HG03060 (cell line): ENCODE measurements around the gene TMEM201.

Experiments used
- ATAC-seq: cut with Tn5 transposase; IDR thresholded peaks from one replicate; pipeline ENCODE4 v1.9.1; 2021; ENCODE audit warnings: low read depth, moderate number of reproducible peaks; ENCODE audit not compliant: unreplicated experiment

Gene TMEM201

DNA sequence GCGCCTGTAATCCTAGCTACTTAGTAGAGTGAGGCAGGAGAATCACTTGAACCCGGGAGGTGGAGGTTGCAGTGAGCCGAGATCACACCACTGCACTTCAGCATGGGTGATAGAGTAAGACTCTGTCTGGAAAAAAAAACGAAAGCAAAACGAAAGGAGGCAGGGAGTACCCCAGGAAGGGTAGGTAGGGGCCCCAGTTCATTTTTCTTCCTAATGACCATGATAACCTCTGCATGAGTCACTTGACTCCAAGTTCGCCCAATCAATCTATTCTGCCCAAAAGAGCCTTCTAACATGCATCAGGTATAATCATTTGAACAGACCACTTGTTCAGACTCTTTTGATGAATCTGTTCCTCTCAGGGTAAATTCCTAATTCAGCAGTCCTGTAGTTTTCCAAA, 13.2 kb upstream of the TMEM201 start:
- no peak for ATAC-seq

DNA sequence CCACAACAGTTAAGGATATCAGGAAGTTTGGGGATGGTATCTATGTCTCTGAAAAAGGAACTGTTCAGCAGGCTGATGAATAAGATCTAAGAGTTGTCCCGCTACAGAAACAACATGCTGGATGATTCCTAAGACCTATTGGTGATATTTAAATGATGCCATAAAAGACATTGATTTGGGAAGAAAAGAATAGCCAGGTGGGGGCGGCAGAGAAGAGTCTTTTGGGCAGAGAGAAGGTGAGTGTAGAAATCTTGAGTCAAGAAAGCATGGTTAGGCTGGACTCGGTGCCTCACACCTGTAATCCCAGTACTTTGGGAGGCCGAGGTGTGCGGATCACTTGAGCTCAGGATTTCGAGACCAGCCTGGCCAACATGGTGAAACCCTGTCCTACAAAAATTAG, 11.8 kb upstream of the TMEM201 start:
- no peak for ATAC-seq

GRCh38 chr1:9577423-9577822, 11.3 kb upstream of the TMEM201 start:
- no peak for ATAC-seq

- ATAC-seq = no peak
These were observed 7.8 kb upstream of the TMEM201 start for GRCh38 chr1:9580942-9581341.

- ATAC-seq = no peak
These were observed 2.5 kb upstream of the TMEM201 start for GRCh38 chr1:9586147-9586766.

DNA sequence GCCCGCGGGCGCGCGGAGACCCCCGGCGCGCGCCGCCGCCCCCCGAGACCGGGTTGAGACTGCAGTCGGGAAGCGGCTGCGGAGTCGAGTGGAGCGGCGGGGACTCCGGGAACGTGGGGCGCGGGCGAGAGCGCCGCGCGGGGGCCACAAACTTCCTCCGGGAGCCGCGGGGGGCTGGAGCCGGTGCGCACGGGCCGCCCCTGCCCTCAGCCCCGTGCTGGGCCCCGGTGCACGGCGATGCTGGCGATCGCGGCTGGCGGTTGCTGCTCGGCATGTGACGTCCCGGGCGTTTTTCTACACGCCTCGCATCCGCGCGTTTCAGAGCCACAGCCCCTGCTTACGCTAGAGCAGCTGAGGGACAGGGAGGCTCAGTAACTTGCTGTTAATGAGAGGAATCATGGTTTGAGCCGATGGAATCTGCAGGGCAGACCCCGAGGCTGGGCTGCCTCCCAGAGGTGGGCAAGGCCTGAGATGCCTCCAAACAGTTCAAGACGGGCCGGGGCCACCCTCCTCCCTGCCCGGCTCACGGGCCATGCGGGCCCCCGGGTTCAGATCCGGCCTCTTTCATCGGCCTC, 520 bp downstream of the TMEM201 start:
- ATAC-seq = peak; percentile 18

- ATAC-seq = no peak
These were observed 1.0 kb downstream of the TMEM201 start for GRCh38 chr1:9589719-9590157.

DNA sequence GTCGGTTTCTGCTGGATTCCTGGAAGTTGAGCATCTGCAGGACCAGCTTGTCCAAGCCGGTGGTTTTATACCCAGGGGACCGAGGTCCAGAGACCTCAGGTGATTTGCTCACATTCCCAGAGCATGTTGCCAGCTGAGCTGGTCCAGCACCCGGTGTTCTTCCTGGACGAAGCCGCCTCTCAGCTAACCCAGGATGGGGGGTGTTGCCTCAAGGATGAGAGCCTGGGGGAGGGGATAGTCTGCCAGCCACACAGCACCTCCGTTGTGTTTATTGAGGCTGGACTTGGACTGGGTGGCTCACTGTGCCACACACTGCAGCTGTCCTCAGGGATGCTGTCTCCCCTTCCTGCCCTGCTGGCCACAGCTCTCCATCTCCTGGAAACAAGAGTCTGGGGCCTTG, 1.5 kb downstream of the TMEM201 start:
- no peak for ATAC-seq

DNA sequence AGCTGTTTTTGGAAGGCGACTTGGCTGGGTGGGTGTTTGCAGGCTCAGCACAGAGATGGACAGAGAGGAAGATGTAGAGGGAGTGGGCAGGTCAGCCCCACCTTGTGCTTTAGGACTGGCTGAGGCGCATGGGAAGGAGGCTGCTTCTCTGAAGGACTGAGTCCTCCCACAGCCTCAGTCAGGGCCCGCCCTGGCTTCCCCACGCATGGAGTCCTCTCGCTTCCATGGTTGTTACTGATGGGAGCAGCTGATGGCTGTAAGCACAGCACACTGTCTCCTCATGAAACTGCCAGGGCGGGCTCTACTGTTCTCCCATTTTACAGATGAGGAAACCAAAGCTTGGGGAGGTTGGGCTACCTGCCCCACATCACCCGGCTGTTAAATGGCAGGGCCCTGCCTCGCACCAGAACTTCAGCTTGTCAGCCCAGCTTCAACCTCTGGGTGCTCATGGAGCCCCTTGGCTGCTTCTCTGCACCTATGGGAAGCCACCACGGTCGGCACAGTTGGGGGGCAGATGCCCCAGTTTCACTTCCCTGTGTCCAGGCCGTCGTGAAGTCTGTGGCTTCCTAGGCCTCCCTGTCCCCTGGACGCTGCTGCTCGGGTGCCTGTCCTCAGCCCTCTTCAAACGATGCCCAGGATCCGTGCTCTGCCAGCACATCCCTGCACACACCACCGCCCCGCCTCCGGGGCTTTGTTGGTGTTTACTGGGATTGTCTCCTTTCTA, 2.4 kb downstream of the TMEM201 start:
- no peak for ATAC-seq

DNA sequence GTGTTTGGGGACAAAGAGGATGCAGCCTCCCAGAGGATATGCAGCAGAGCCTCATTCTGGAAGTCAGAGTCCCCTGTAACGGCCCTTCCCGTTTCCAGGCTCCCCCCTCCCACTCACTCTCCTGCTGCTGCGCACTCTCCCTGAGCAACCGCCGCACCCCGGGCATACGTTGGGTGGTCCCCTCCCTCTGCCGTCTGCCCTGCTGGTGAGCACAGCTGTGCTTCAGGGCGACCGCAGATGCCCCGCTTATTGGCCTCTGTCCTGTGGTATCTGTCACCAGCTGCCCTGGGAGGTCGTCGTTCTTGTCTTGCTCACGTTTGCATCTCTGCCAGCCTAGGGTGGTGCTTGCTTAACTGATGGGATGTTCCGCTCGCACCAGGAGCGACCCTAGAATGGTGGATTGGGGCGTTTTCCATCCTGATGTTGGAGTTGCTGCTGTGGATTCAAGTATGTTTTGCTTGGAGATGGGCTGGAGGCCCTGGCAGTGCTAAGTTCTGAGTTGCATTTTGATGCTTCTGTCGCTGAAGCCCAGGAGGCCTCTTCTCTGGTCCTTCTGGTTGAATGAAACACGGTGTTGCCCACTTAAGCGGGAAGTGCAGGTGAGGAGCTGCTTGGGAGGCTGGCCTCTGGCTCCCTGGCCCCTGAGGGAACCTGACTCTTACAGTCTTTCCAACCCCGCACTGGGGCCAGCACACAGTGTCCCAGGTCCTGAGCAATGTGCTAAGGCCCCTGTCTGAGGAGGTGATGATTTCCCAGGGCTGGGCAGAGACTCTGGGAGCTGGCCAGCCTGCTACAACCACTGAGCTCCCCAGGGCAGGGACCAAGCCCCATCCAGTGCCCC, 3.2 kb downstream of the TMEM201 start:
- ATAC-seq = no peak

GRCh38 chr1:9592510-9593075, 3.9 kb downstream of the TMEM201 start:
- no peak for ATAC-seq

DNA sequence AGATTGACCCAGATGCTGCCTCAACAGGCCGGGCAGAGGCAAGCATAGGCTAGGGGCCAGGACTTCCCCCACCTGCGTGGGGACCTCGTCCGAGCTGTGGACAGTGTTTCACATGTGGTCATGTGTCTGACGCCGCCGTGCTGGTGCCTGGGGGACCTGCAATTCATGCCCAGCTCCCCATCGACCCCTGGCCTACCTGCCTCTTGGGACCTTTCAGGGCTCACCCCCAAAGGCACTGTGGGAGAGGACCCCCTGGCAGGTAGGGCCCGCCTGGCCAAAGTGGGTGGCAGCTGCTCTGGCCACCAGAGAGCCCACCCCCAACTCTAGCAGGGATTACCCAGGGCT, 4.4 kb downstream of the TMEM201 start:
- ATAC-seq = no peak

GRCh38 chr1:9593492-9594465, 5.1 kb downstream of the TMEM201 start:
- no peak for ATAC-seq

DNA sequence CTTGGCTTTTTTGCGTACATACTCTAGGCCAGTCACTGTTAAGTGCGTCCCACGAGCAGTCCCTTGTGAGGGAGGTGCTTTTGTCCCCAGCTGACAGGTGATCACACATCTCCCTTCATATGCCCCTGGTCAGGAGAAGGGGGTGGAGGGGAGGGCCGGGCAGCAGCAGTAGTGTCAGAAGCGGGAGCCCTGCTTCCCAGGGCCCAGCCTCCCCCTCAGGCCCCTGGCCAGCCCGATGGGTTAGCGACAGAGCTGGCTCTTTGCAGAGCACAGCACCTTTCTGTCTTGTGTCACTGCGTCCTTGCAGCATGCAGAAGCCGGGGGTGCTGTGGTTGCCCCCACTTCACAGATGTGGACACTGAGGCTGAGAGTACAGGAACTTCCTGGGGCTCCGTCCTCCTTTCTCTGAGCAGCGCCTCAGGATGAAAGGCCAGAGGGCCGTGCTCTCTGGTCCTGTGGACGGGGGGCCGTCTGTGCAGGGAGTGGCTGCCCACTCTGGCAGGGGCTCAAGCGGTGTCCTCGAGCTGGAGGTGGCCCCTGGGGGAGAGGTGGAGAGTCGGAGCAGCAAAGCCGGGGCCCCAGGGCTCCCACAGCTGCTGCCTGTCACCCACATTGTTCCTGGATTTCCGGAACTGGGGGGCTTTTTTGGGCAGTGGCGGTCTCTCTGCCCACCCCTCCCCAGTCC, 5.9 kb downstream of the TMEM201 start:
- ATAC-seq = no peak

DNA sequence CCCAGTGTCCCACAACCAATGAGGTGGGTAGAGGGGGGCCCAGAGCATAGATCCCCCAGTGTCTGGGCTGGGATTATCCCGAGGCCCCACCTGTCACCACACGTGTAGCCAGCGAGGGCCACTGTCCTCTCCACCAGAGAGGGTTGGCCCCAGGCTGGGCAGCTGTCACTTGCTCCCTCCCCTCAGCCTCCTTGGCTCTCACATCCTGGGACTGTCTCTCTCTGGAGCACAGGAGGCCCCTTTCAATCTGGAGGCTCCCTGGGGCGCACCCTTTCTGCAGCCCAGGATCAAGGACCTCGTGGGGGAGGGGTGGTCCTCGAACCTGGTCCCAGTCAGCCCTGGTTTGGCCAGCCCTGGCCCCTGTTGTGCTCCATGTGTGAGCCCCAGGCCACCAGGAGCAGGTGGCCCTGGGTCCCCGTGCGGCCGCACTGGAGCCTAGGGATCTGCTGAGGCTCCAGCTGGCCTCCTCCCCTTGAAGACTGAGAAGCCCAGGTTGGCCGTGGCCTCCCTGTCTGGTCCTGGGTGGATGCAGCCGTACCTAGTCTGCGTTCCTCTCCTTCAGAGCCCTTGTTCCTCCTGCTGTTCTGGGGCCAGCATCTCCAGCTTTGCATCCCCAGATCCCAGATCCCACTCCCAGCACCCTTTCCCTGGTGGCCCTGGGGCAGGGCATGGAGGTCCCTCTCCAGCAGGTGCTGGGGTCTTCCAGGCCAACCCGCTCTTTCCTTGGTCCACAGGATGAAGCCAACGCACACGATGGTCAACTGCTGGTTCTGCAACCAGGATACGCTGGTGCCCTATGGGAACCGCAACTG, 6.7 kb downstream of the TMEM201 start:
- ATAC-seq = no peak

DNA sequence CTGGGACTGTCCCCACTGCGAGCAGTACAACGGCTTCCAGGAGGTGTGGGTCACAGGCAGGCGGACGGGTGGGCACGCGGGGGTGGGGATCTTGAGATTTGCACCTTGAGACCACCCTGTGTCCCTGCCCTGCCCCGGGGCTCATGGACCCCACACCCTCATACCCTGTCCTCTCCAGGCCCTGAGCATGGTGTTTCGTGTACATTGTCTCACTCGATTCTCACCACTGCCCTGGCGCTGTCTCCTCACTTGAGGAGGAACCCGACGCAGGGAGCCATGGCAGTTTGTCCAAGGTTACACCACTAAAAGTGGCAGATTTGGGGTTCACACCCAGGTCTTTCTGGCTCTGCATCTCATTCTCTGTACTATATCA, 7.2 kb downstream of the TMEM201 start:
- ATAC-seq = no peak

- ATAC-seq = no peak
These were observed 7.9 kb downstream of the TMEM201 start for GRCh38 chr1:9596415-9597123.
